H1 (cell line): ENCODE data around the gene CCDC196. TPM values are rescaled to one million over a fixed set of nuclear protein-coding genes. Genes with fewer than 3 reads are reported as not detected.

Experiments
- ASH2L ChIP-seq: fragments of 200-600, 300-600 bp; sonication (generic); IDR thresholded peaks from one replicate; pipeline ENCODE4 v1.7.1; 2017; ENCODE audit warnings: low read length
- BRCA1 ChIP-seq: IDR thresholded peaks from 2 replicates; pipeline ENCODE4 v1.6.1; 2012; ENCODE audit warnings: low read depth, low read length, improper control_type of control experiment
- CHD1 ChIP-seq: IDR thresholded peaks from 2 replicates; pipeline ENCODE4 v1.6.1; 2012; ENCODE audit warnings: low read depth, low read length, improper control_type of control experiment
- EGR1 ChIP-seq: IDR thresholded peaks from 2 replicates; pipeline ENCODE4 v1.6.1; 2011; ENCODE audit warnings: low read depth, low read length, borderline replicate concordance
- PHF8 ChIP-seq: fragments of 200-600 bp; sonication (generic); conservative IDR thresholded peaks from 2 replicates; pipeline ENCODE4 v1.7.1; 2012; ENCODE audit warnings: low read depth, mild to moderate bottlenecking, inconsistent platforms, low read length, moderate library complexity
- SIRT6 ChIP-seq: IDR thresholded peaks from one replicate; pipeline ENCODE4 v1.7.1; 2012; ENCODE audit warnings: low read length, inconsistent platforms
- polyA plus RNA-seq, 7 experiments: library from polyadenylated mRNA; depleted of rRNA in 3 of 7; stranded (reverse) in 5 of 7; unstranded in 2 of 7; fragments of >200 nt in 5 of 7; fragments of 200-250 nt in 2 of 7; gene quantifications; 1 replicate in 5 of 7; 2 replicates in 1 of 7; 4 replicates in 1 of 7; pipeline versions ENCODE4 v1.2.1 to v1.2.3, GENCODE V29; 2011 to 2013; ENCODE audit warnings: missing spikeins in 2 of 7, mixed read lengths in 2 of 7
- total RNA-seq: library from RNA; stranded (reverse); fragmentation: NEBNext Ultra II Directional; extraction: Animal tissue kit (Norgen Biotek cat#: 25700); gene quantifications from 2 replicates; pipeline ENCODE4 v1.2.1, GENCODE V29; 2021

CCDC196 gene
- total and polyA plus RNA-seq, 2 of the 8 experiments (the other 6 are each of a cell fraction or from before 2014, with no cell fraction given), result not detected

- no peak for TF ChIP-seq BRCA1
- peak; percentile 98 for TF ChIP-seq ASH2L
- TF ChIP-seq CHD1, result no peak
- no peak for TF ChIP-seq SIRT6
- TF ChIP-seq EGR1, result peak; percentile 93
- peak; percentile 7 for TF ChIP-seq PHF8
These were observed 21.8 kb downstream of the CCDC196 start, which contains the start of gene GPHN (continued) for GRCh38 chr14:66507722-66508546.
